A673 (cell line): ENCODE measurements around the gene THOC6. TPM values are rescaled to one million over a fixed set of nuclear protein-coding genes. Genes with fewer than 3 reads are reported as not detected.
"Not testable (repeated sequence)": the region's sequence is repeated elsewhere in the genome, so short reads cannot be mapped to it uniquely, and the experiment has no call there.

Experiments used
- BruUV-seq: library from RNA; stranded (reverse); fragments of 400-500 nt; replicated peaks from 2 replicates; lab custom pipeline; 2021; lab: Mats Ljungman, UMichigan
- CTCF ChIA-PET: fragments of 300-600 bp; sonication (Branson Sonifier 250); formaldehyde crosslinking; loops from one replicate; lab custom pipeline; 2022; ENCODE audit warnings: antibody characterized with exemption; lab: Charles Lee
- POLR2A ChIA-PET: fragments of 300-600 bp; sonication (Branson Sonifier 250); formaldehyde crosslinking; loops from one replicate; lab custom pipeline; 2022; ENCODE audit warnings: antibody characterized with exemption; ENCODE audit not compliant: low non-redundant PET; lab: Charles Lee
- DNase-seq: peaks from one replicate; pipeline ENCODE4 v3.0.0-alpha.2; 2015; ENCODE audit warnings: low spot score
- H3K27ac ChIP-seq: fragments of 200-600 bp; sonication (generic); 2 replicates; pipeline ENCODE4 v1.5.1; 2016; ENCODE audit warnings: mixed run types, low read depth, mild to moderate bottlenecking, mixed read lengths, antibody characterized with exemption, low read length; ENCODE audit not compliant: poor library complexity, severe bottlenecking
- H3K27me3 ChIP-seq: fragments of 200-600 bp; sonication (generic); replicated peaks from 2 replicates; pipeline ENCODE4 v1.6.1; 2017; ENCODE audit warnings: mixed run types, low read depth, mild to moderate bottlenecking, mixed read lengths, antibody characterized with exemption, low read length; ENCODE audit not compliant: insufficient read depth, poor library complexity
- H3K36me3 ChIP-seq: fragments of 200-600 bp; sonication (generic); 2 replicates; pipeline ENCODE4 v1.6.1; 2016; ENCODE audit warnings: mixed run types, mild to moderate bottlenecking, mixed read lengths, antibody characterized with exemption, low read length; ENCODE audit not compliant: insufficient read depth, poor library complexity, severe bottlenecking
- H3K4me1 ChIP-seq: fragments of 200-600 bp; sonication (generic); 2 replicates; pipeline ENCODE4 v1.6.1; 2017; ENCODE audit warnings: mixed run types, mild to moderate bottlenecking, mixed read lengths, antibody characterized with exemption, low read length; ENCODE audit not compliant: insufficient read depth, poor library complexity, severe bottlenecking
- H3K4me3 ChIP-seq: fragments of 200-600 bp; sonication (generic); 2 replicates; pipeline ENCODE4 v1.5.1; 2016; ENCODE audit warnings: low read depth, mixed run types, mild to moderate bottlenecking, mixed read lengths, low read length; ENCODE audit not compliant: poor library complexity, severe bottlenecking
- H3K9me3 ChIP-seq: fragments of 200-600 bp; sonication (generic); 2 replicates; pipeline ENCODE4 v1.6.1; 2016; ENCODE audit warnings: mixed run types, low read depth, mild to moderate bottlenecking, mixed read lengths, antibody characterized with exemption, low read length; ENCODE audit not compliant: poor library complexity, severe bottlenecking
- CTCF ChIP-seq: fragments of 300-800, 200-600 bp; sonication (generic); conservative IDR thresholded peaks from 2 replicates; pipeline ENCODE4 v1.5.1; 2017; ENCODE audit warnings: low read depth, mild to moderate bottlenecking, antibody characterized with exemption, low read length, moderate library complexity, mixed read lengths
- EZH2 ChIP-seq: fragments of 200-600 bp; sonication (generic); IDR thresholded peaks from 2 replicates; pipeline ENCODE4 v1.6.1; 2017; ENCODE audit warnings: borderline replicate concordance, low read depth, mild to moderate bottlenecking, mixed read lengths, antibody characterized with exemption, low read length; ENCODE audit not compliant: poor library complexity, severe bottlenecking
- intact Hi-C: fragments of 100-400 bp; cut with micrococcal nuclease; formaldehyde crosslinking; loops from one replicate; pipeline ENCODE4 v1.10.0; 2022; ENCODE audit not compliant: unreplicated experiment
- total RNA-seq: library from RNA; stranded (reverse); gene quantifications from 2 replicates; pipeline ENCODE4 v1.2.3, GENCODE V29; 2021

The THOC6 gene
- total RNA-seq, 1 experiment from 2014 or later, result 59.3 TPM

DNA sequence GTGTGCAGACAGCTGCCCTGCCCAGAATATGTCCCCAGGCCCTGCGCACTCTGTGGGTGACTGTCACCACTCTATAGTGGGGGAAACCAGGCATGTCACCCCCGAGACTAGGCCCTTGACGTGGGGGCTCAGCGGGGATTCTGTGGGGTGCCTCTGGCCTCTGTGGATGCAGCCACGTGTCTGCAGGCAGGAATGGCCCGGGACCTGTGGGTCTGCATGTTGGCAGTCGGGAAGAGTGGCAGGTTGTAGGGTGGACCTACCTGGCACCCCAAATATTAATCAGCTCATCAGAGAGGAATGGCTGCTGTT lies 42.6 kb downstream of the THOC6 start:
- H3K27me3 ChIP-seq, result no peaks in the 10 kb centered on the region
- intact Hi-C loops, result no loop called here
- DNase-seq, result no peak
- no peaks in the 10 kb centered on the region for H3K4me1 ChIP-seq
- H3K9me3 ChIP-seq, result no peaks in the 10 kb centered on the region
- H3K4me3 ChIP-seq, result no peak overlapping the region
- CTCF ChIA-PET, result interaction anchor here (0.6 kb wide), 1 partner anchor 958 kb away, joined by 3 read pairs; no protein-coding TSS in a partner anchor
- no peak for TF ChIP-seq CTCF
- no peak for TF ChIP-seq EZH2
- H3K27ac ChIP-seq, result no peak overlapping the region
- no peaks in the 10 kb centered on the region for H3K36me3 ChIP-seq
- BruUV-seq, result no TSS peak
- POLR2A ChIA-PET, result no interaction called here

DNA sequence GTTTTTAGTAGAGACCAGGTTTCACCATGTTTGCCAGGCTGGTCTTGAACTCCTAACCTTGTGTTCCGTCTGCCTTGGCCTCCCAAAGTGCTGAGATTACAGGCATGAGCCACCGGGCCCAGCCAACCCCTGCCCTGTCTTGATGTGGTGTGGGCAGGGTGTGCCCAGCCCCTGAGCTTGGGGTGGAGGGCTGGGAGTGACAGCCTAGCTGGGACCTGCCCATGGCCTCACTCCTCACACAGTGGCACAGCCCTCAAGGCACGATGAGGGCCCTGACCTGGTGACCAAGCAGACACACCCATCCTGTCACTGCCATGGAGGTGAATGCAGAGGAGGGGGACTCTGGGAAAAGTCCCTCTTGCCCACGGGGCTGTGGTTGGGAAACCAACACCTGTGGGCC lies 44.7 kb downstream of the THOC6 start:
- no peak for DNase-seq
- intact Hi-C loops, result no loop called here
- CTCF ChIA-PET, result no interaction called here
- POLR2A ChIA-PET, result no interaction called here
- BruUV-seq, result no TSS peak
- no peak overlapping the region for H3K27ac ChIP-seq
- no peaks in the 10 kb centered on the region for H3K36me3 ChIP-seq
- H3K27me3 ChIP-seq, result no peaks in the 10 kb centered on the region
- TF ChIP-seq EZH2 (no peak), CTCF (no peak)
- H3K9me3 ChIP-seq, result no peaks in the 10 kb centered on the region
- no peak overlapping the region for H3K4me3 ChIP-seq
- H3K4me1 ChIP-seq, result no peaks in the 10 kb centered on the region

DNA sequence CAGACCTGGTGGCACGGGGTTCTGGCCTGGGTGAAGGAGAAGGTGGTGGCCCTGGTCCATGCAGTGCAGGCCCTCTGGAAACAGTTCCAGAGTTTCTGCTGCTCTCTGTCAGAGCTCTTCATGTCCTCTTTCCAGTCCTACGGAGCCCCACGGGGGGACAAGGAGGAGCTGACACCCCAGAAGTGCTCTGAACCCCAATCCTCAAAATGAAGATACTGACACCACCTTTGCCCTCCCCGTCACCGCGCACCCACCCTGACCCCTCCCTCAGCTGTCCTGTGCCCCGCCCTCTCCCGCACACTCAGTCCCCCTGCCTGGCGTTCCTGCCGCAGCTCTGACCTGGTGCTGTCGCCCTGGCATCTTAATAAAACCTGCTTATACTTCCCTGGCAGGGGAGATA lies 45.3 kb downstream of the THOC6 start:
- POLR2A ChIA-PET, H3K9me3 ChIP-seq, H3K27ac ChIP-seq, H3K4me3 ChIP-seq, BruUV-seq, H3K27me3 ChIP-seq, H3K4me1 ChIP-seq, CTCF ChIA-PET, intact Hi-C loops, DNase-seq, H3K36me3 ChIP-seq: not testable (repeated sequence)

DNA sequence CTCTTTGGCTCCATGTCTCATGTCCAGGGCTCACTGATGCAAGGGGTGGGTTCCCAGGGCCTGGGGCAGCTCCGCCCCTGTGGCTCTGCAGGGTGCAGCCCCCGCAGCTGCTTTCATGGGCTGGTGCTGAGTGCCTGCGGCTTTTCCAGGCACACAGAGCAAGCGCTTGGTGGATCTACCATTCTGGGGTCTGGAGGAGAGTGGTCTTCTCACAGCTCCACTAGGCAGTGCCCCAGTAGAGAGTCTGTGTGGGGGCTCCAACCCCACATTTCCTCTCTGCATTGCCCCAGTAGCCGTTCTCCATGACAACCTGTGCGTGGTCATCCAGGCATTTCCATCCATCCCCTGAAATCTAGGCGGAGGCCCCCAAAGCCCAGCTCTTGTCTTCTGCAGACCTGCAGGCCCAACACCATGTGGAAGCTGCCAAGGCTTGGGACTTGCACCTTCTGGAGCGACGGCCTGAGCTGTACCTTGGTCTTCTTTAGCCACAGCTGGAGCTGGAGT lies 46.8 kb downstream of the THOC6 start:
- intact Hi-C loops, result no loop called here
- no peaks in the 10 kb centered on the region for H3K4me1 ChIP-seq
- H3K27me3 ChIP-seq, result no peaks in the 10 kb centered on the region
- TF ChIP-seq CTCF (no peak), EZH2 (no peak)
- no peaks in the 10 kb centered on the region for H3K9me3 ChIP-seq
- H3K4me3 ChIP-seq, result no peak overlapping the region
- no peaks in the 10 kb centered on the region for H3K36me3 ChIP-seq
- no peak overlapping the region for H3K27ac ChIP-seq
- no peak for DNase-seq
- CTCF ChIA-PET, result no interaction called here
- POLR2A ChIA-PET, result no interaction called here
- BruUV-seq, result no TSS peak
